B cell (primary cell): Measurements from ENCODE around the gene TMEM17. TPM values are rescaled to one million over a fixed set of nuclear protein-coding genes. Genes with fewer than 3 reads are reported as not detected.

Experiments
- ATAC-seq: fragments of 200-7000 bp; cut with Tn5 transposase; one replicate; pipeline ENCODE4 v1.10.0; 2021; ENCODE audit warnings: low read depth, mild to moderate bottlenecking, moderate number of reproducible peaks, moderate library complexity
- CTCF ChIA-PET: fragments of 350-600 bp; sonication (Branson Sonifier 250); formaldehyde crosslinking; loops from one replicate; lab custom pipeline; 2021; ENCODE audit warnings: antibody characterized with exemption, inconsistent platforms; lab: Charles Lee
- POLR2A ChIA-PET: fragments of 350-600 bp; sonication (Branson Sonifier 250); formaldehyde crosslinking; loops from one replicate; lab custom pipeline; 2021; ENCODE audit warnings: antibody characterized with exemption; lab: Charles Lee
- DNase-seq: peaks from one replicate; pipeline ENCODE4 v3.0.0; 2013
- H2AFZ ChIP-seq: 2 replicates; pipeline ENCODE4 v1.6.1; 2012; ENCODE audit warnings: mild to moderate bottlenecking, low read depth, low read length; ENCODE audit not compliant: insufficient read depth, poor library complexity, severe bottlenecking
- H3K27ac ChIP-seq, 2 donors: 1 replicate in 1 of 2; 2 replicates in 1 of 2; pipeline ENCODE4 v1.5.1; 2012 to 2013; ENCODE audit warnings: low read length in 2 of 2, mild to moderate bottlenecking in 2 of 2, moderate library complexity in 1 of 2
- H3K27me3 ChIP-seq, 4 experiments: fragments of 200-600 bp in 1 of 4; sonication (generic) in 1 of 4; replicated peaks in 1 of 4; 1 replicate in 2 of 4; 2 replicates in 2 of 4; pipeline versions ENCODE4 v1.6.1 to v1.7.0; 2013 to 2016; ENCODE audit warnings: low read length in 3 of 4, mild to moderate bottlenecking in 2 of 4, mixed read lengths in 1 of 4, moderate library complexity in 1 of 4; ENCODE audit not compliant: insufficient read depth in 4 of 4, control insufficient read depth in 3 of 4; ENCODE audit errors: control extremely low read depth in 1 of 4
- H3K36me3 ChIP-seq, 2 experiments: replicated peaks in 1 of 2; 1 replicate in 1 of 2; 2 replicates in 1 of 2; pipeline versions ENCODE4 v1.6.1 to v1.7.1; 2013; ENCODE audit warnings: low read length in 1 of 2; ENCODE audit not compliant: insufficient read depth in 2 of 2, control insufficient read depth in 1 of 2; ENCODE audit errors: control extremely low read depth in 1 of 2, extremely low read depth in 1 of 2
- H3K4me1 ChIP-seq, 2 donors: fragments of 200-600 bp in 1 of 2; sonication (generic) in 1 of 2; 1 replicate in 1 of 2; 2 replicates in 1 of 2; pipeline versions ENCODE4 v1.5.1 to v1.6.1; 2013 to 2017; ENCODE audit warnings: low read length in 2 of 2; ENCODE audit not compliant: control insufficient read depth in 2 of 2, insufficient read depth in 2 of 2
- H3K4me2 ChIP-seq: replicated peaks from 2 replicates; pipeline ENCODE3; 2012; ENCODE audit warnings: mild to moderate bottlenecking, low read depth, low read length; ENCODE audit not compliant: poor library complexity, severe bottlenecking
- H3K4me3 ChIP-seq, 5 experiments: fragments of 200-600 bp in 1 of 5; sonication (generic) in 1 of 5; 1 replicate in 3 of 5; 2 replicates in 2 of 5; pipeline versions ENCODE4 v1.5.1 to v1.7.0; 2011 to 2016; ENCODE audit warnings: low read length in 4 of 5, mild to moderate bottlenecking in 4 of 5, low read depth in 2 of 5, control low read depth in 1 of 5, moderate library complexity in 1 of 5; ENCODE audit not compliant: insufficient read depth in 1 of 5; ENCODE audit errors: control extremely low read depth in 1 of 5, extremely low read depth in 1 of 5
- H3K79me2 ChIP-seq: fragments of 200-600 bp; sonication (generic); one replicate; pipeline ENCODE4 v1.6.0; 2016; ENCODE audit warnings: low read length; ENCODE audit not compliant: control insufficient read depth, insufficient read depth
- H3K9ac ChIP-seq: fragments of 200-600 bp; sonication (generic); 2 replicates; pipeline ENCODE4 v1.6.1; 2017; ENCODE audit warnings: mild to moderate bottlenecking, low read length, moderate library complexity
- H3K9me3 ChIP-seq, 3 donors: one replicate each; pipeline versions ENCODE4 v1.6.1 to v1.7.1; 2013; ENCODE audit warnings: low read length in 2 of 3; ENCODE audit not compliant: control insufficient read depth in 2 of 3, insufficient read depth in 1 of 3; ENCODE audit errors: control extremely low read depth in 1 of 3
- H4K20me1 ChIP-seq: 2 replicates; pipeline ENCODE4 v1.6.0; 2012; ENCODE audit warnings: mild to moderate bottlenecking, low read length; ENCODE audit not compliant: insufficient read depth, control insufficient read depth, poor library complexity, severe bottlenecking
- H3K27ac Mint-ChIP-seq: one replicate; pipeline ENCODE4 v1.8.0; 2021; ENCODE audit warnings: mixed read lengths
- H3K27me3 Mint-ChIP-seq: one replicate; pipeline ENCODE4 v1.8.0; 2021; ENCODE audit warnings: mixed read lengths
- H3K4me1 Mint-ChIP-seq: one replicate; pipeline ENCODE4 v1.8.0; 2021; ENCODE audit warnings: mixed read lengths
- H3K4me3 Mint-ChIP-seq: one replicate; pipeline ENCODE4 v1.8.0; 2021; ENCODE audit warnings: mixed read lengths
- H3K9me3 Mint-ChIP-seq: one replicate; pipeline ENCODE4 v1.8.0; 2022; ENCODE audit warnings: mixed read lengths; ENCODE audit not compliant: insufficient read depth
- CTCF ChIP-seq: fragments of 200-600 bp; IDR thresholded peaks from one replicate; pipeline ENCODE4 v1.8.0; 2022; ENCODE audit warnings: antibody characterized with exemption, mild to moderate bottlenecking
- EZH2 ChIP-seq: IDR thresholded peaks from 2 replicates; pipeline ENCODE4 v1.6.1; 2012; ENCODE audit warnings: borderline replicate concordance, low read depth, mild to moderate bottlenecking, moderate library complexity, low read length; ENCODE audit not compliant: insufficient read depth, poor library complexity, severe bottlenecking
- WGBS: methylation state at CpG from one replicate; pipeline ENCODE4 v1.1.5; 2013; ENCODE audit warnings: missing lambda C conversion rate; ENCODE audit not compliant: insufficient coverage; 5-methylcytosine and 5-hydroxymethylcytosine counted together
- intact Hi-C: fragments of 100-400 bp; cut with micrococcal nuclease; formaldehyde crosslinking; loops from one replicate; pipeline ENCODE4 v1.10.0; 2022
- polyA plus RNA-seq: library from polyadenylated mRNA; depleted of rRNA; stranded (reverse); fragments of >200 nt; gene quantifications from 2 replicates; pipeline ENCODE4 v1.2.3, GENCODE V29; 2012
- total RNA-seq, 2 donors: library from RNA; stranded (reverse); fragments of 120-200 nt in 1 of 2; gene quantifications; 1 replicate in 1 of 2; 2 replicates in 1 of 2; pipeline versions ENCODE4 v1.2.3 to v1.2.4, GENCODE V29; 2013 to 2022

Gene TMEM17
- total and polyA plus RNA-seq, 2 donors (not counting 1 experiment from before 2014, with no cell fraction given), result not detected

DNA sequence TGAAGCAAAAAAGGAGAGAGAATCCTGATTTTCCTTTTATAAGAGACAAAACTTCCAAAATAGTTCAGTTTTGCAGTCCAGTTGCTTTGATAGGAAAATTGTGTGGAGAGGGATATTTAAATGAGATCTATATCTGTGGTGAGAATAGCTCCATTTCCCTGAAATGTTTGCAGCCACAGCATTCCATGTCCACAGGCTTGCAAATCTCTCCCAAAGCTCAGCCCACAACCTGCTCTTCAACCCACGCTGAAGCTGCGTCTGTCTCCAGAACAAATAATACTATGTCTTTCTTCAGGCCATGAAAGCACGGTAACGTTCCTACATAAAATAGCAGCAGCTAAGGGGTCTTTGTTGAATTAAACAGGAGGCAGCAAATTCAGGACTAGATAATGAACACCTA lies 31.8 kb downstream of the TMEM17 start:
- Histone ChIP-seq H3K27me3 (peaks cover 0 to 10% (median 2%) of the 10 kb centered on the region in 4 experiments), H3K4me3 (no peak overlapping the region), H3K9me3 (peaks cover 0 to 3% (median 0%) of the 10 kb centered on the region in 3 donors), H3K27ac (no peak overlapping the region), H2AFZ (no peak overlapping the region), H3K9ac (no peak overlapping the region), H3K4me1 (peaks cover 10 to 14% of the 10 kb centered on the region in 2 donors), H4K20me1 (no peaks in the 10 kb centered on the region), H3K4me2 (no peak overlapping the region), H3K79me2 (no peaks in the 10 kb centered on the region), H3K36me3 (no peaks in the 10 kb centered on the region)
- intact Hi-C loops, result no loop called here
- 93% methylated on average over 2 of the region's 4 CpGs for WGBS
- H3K4me3 Mint-ChIP-seq, result no peak overlapping the region
- peaks cover 16% of the 10 kb centered on the region for H3K4me1 Mint-ChIP-seq
- no peak for TF ChIP-seq EZH2
- TF ChIP-seq CTCF, result no peak
- DNase-seq (no peak), ATAC-seq (no peak)
- no peak overlapping the region for H3K27ac Mint-ChIP-seq
- no peaks in the 10 kb centered on the region for H3K9me3 Mint-ChIP-seq
- ChIA-PET CTCF (no interaction called here), POLR2A (no interaction called here)
- peaks cover 24% of the 10 kb centered on the region for H3K27me3 Mint-ChIP-seq

- H3K4me3 ChIP-seq, result no peak overlapping the region
- peaks cover 0 to 10% (median 2%) of the 10 kb centered on the region in 4 experiments for H3K27me3 ChIP-seq
- H3K36me3 ChIP-seq, result no peaks in the 10 kb centered on the region
- intact Hi-C loops, result no loop called here
- no peak overlapping the region for H3K27ac Mint-ChIP-seq
- peaks cover 24% of the 10 kb centered on the region for H3K27me3 Mint-ChIP-seq
- H3K27ac ChIP-seq, result no peak overlapping the region
- H3K4me1 ChIP-seq, result peaks cover 10 to 13% of the 10 kb centered on the region in 2 donors
- ATAC-seq (no peak), DNase-seq (no peak)
- H3K4me3 Mint-ChIP-seq, result no peak overlapping the region
- no peak overlapping the region for H2AFZ ChIP-seq
- H3K4me1 Mint-ChIP-seq, result peaks cover 15% of the 10 kb centered on the region
- no CpG with 5 or more reads among the region's 1 CpG for WGBS
- no peaks in the 10 kb centered on the region for H3K79me2 ChIP-seq
- H3K4me2 ChIP-seq, result no peak overlapping the region
- peaks cover 0 to 3% (median 0%) of the 10 kb centered on the region in 3 donors for H3K9me3 ChIP-seq
- H3K9ac ChIP-seq, result no peak overlapping the region
- no peaks in the 10 kb centered on the region for H4K20me1 ChIP-seq
- H3K9me3 Mint-ChIP-seq, result no peaks in the 10 kb centered on the region
- TF ChIP-seq CTCF, result no peak
- TF ChIP-seq EZH2, result no peak
- ChIA-PET POLR2A (no interaction called here), CTCF (no interaction called here)
These were observed 32.7 kb downstream of the TMEM17 start for GRCh38 chr2:62473246-62473827.
